Endodermal cell (in vitro differentiated cells): Measurements from ENCODE around the gene KCNC1. TPM values are rescaled to one million over a fixed set of nuclear protein-coding genes. Genes with fewer than 3 reads are reported as not detected.

Experiments
- DNase-seq: peaks from one replicate; pipeline ENCODE4 v3.0.0-alpha.2; 2017
- H3K27ac ChIP-seq: 2 replicates; pipeline ENCODE4 v1.5.1; 2013; ENCODE audit warnings: mild to moderate bottlenecking, low read depth, low read length, moderate library complexity
- H3K27me3 ChIP-seq: 2 replicates; pipeline ENCODE4 v1.6.1; 2013; ENCODE audit warnings: mild to moderate bottlenecking, low read length, moderate library complexity; ENCODE audit not compliant: insufficient read depth, control insufficient read depth, poor library complexity, severe bottlenecking
- H3K36me3 ChIP-seq: 2 replicates; pipeline ENCODE4 v1.7.0; 2013; ENCODE audit warnings: mild to moderate bottlenecking, low read length, moderate library complexity; ENCODE audit not compliant: control insufficient read depth, insufficient read depth
- H3K4me1 ChIP-seq: one replicate; pipeline ENCODE4 v1.7.0; 2013; ENCODE audit warnings: low read length; ENCODE audit not compliant: control insufficient read depth, insufficient read depth
- H3K4me3 ChIP-seq: 2 replicates; pipeline ENCODE4 v1.5.1; 2013; ENCODE audit warnings: mild to moderate bottlenecking, low read length, moderate library complexity
- H3K9ac ChIP-seq: 2 replicates; pipeline ENCODE4 v1.6.1; 2013; ENCODE audit warnings: mild to moderate bottlenecking, low read length, moderate library complexity; ENCODE audit not compliant: poor library complexity, severe bottlenecking; ENCODE audit errors: extremely low read depth
- H3K9me3 ChIP-seq: 2 replicates; pipeline ENCODE4 v1.6.1; 2013; ENCODE audit warnings: mild to moderate bottlenecking, low read length, moderate library complexity; ENCODE audit not compliant: control insufficient read depth
- H3K27ac Mint-ChIP-seq: 2 replicates; pipeline ENCODE4 v1.8.0; 2020; ENCODE audit warnings: mixed read lengths
- H3K27me3 Mint-ChIP-seq: 2 replicates; pipeline ENCODE4 v1.8.0; 2021; ENCODE audit warnings: mild to moderate bottlenecking, mixed read lengths; ENCODE audit not compliant: insufficient read depth
- H3K36me3 Mint-ChIP-seq: 2 replicates; pipeline ENCODE4 v1.8.0; 2020; ENCODE audit warnings: low read depth, mixed read lengths
- H3K4me1 Mint-ChIP-seq: 2 replicates; pipeline ENCODE4 v1.8.0; 2020; ENCODE audit warnings: mixed read lengths
- H3K4me3 Mint-ChIP-seq: 2 replicates; pipeline ENCODE4 v1.8.0; 2020; ENCODE audit warnings: mild to moderate bottlenecking, moderate library complexity, mixed read lengths
- H3K9me3 Mint-ChIP-seq: 2 replicates; pipeline ENCODE4 v1.8.0; 2020; ENCODE audit warnings: mild to moderate bottlenecking, mixed read lengths
- CTCF ChIP-seq: fragments of 200-600 bp; sonication (generic); conservative IDR thresholded peaks from 2 replicates; pipeline ENCODE4 v1.5.0; 2021; ENCODE audit warnings: antibody characterized with exemption, mild to moderate bottlenecking
- WGBS, 2 experiments: methylation state at CpG; one replicate each; pipeline versions ENCODE4 v1.1.5 to v1.1.7; 2013; ENCODE audit warnings: missing lambda C conversion rate in 2 of 2, mixed read lengths in 1 of 2; ENCODE audit not compliant: insufficient coverage in 1 of 2, insufficient read length in 1 of 2; 5-methylcytosine and 5-hydroxymethylcytosine counted together
- total RNA-seq, 2 donors: library from RNA; stranded (reverse); fragmentation: NEBNext Ultra II Directional in 1 of 2; extraction: Animal tissue kit (Norgen Biotek cat#: 25700) in 1 of 2; gene quantifications; 2 replicates in 1 of 2; 3 replicates in 1 of 2; pipeline ENCODE4 v1.2.1, GENCODE V29; 2021

Gene KCNC1
- total RNA-seq, 2 donors from 2014 or later: not detected

GRCh38 chr11:17771841-17772401, 37.3 kb downstream of the KCNC1 start:
- no peak overlapping the region for H3K4me3 Mint-ChIP-seq
- H3K36me3 Mint-ChIP-seq: no peaks in the 10 kb centered on the region

GRCh38 chr11:17772704-17773600, 38.4 kb downstream of the KCNC1 start:
- Histone ChIP-seq H3K4me3 (no peak overlapping the region), H3K9ac (no peak overlapping the region), H3K27ac (no peak overlapping the region), H3K27me3 (no peaks in the 10 kb centered on the region), H3K9me3 (no peaks in the 10 kb centered on the region), H3K4me1 (no peaks in the 10 kb centered on the region), H3K36me3 (no peaks in the 10 kb centered on the region)
- Mint-ChIP-seq H3K9me3 (no peaks in the 10 kb centered on the region), H3K27ac (no peak overlapping the region), H3K27me3 (no peaks in the 10 kb centered on the region), H3K36me3 (no peaks in the 10 kb centered on the region), H3K4me1 (no peaks in the 10 kb centered on the region), H3K4me3 (no peak overlapping the region)
- whole genome bisulfite sequencing, 2 experiments: 92 to 94% methylated on average over 19 to 31 of the region's 31 CpGs
- no peak for DNase-seq
- TF ChIP-seq CTCF: no peak

More at GRCh38 chr11:17771841-17772401, 37.3 kb downstream of the KCNC1 start:
- no peak for DNase-seq
- Histone ChIP-seq H3K4me1 (no peaks in the 10 kb centered on the region), H3K9me3 (no peaks in the 10 kb centered on the region), H3K4me3 (no peak overlapping the region), H3K36me3 (no peaks in the 10 kb centered on the region), H3K9ac (no peak overlapping the region), H3K27ac (no peak overlapping the region), H3K27me3 (no peaks in the 10 kb centered on the region)
- Mint-ChIP-seq H3K9me3 (no peaks in the 10 kb centered on the region), H3K27me3 (no peaks in the 10 kb centered on the region), H3K27ac (no peak overlapping the region), H3K4me1 (no peaks in the 10 kb centered on the region)
- 96 to 97% methylated on average over 32 to 37 of the region's 37 CpGs for WGBS, 2 experiments
- TF ChIP-seq CTCF: no peak

- Mint-ChIP-seq H3K27ac (no peak overlapping the region), H3K4me3 (no peak overlapping the region), H3K27me3 (no peaks in the 10 kb centered on the region), H3K4me1 (no peaks in the 10 kb centered on the region), H3K36me3 (no peaks in the 10 kb centered on the region), H3K9me3 (no peaks in the 10 kb centered on the region)
- H3K9me3 ChIP-seq: no peaks in the 10 kb centered on the region
- WGBS, 2 experiments: 87 to 100% methylated on average over 3 to 6 of the region's 6 CpGs
- TF ChIP-seq CTCF: no peak
- no peaks in the 10 kb centered on the region for H3K27me3 ChIP-seq
- H3K9ac ChIP-seq: no peak overlapping the region
- DNase-seq: no peak
- H3K4me1 ChIP-seq: no peaks in the 10 kb centered on the region
- no peak overlapping the region for H3K27ac ChIP-seq
- H3K4me3 ChIP-seq: no peak overlapping the region
- no peaks in the 10 kb centered on the region for H3K36me3 ChIP-seq
Measured at GRCh38 chr11:17773674-17774073, 39.1 kb downstream of the KCNC1 start.
